Fibroblast of the aortic adventitia (primary cell): Measurements from ENCODE around the gene SPATA18. TPM values are rescaled to one million over a fixed set of nuclear protein-coding genes. Genes with fewer than 3 reads are reported as not detected.

Experiments
- DNase-seq: peaks from one replicate; pipeline ENCODE4 v3.0.0-alpha.2; 2010; ENCODE audit warnings: low read depth
- H3K4me3 ChIP-seq: 2 replicates; pipeline ENCODE4 v1.5.1; 2011; ENCODE audit warnings: low read depth, mild to moderate bottlenecking, control low read depth, low read length, moderate library complexity
- total RNA-seq: library from RNA; depleted of rRNA; stranded (reverse); fragments of >200 nt; gene quantifications from 2 replicates; pipeline ENCODE4 v1.2.3, GENCODE V29; 2012; ENCODE audit warnings: low replicate concordance
- TF ChIP-seq, protein P1 (sequence below): IDR thresholded peaks from 2 replicates; pipeline ENCODE4 v1.5.1; 2011; ENCODE audit warnings: mild to moderate bottlenecking, low read length, control low read depth, inconsistent platforms; ENCODE audit not compliant: insufficient read depth

The SPATA18 gene
- total RNA-seq, 1 donor, result 22.3 TPM

DNA sequence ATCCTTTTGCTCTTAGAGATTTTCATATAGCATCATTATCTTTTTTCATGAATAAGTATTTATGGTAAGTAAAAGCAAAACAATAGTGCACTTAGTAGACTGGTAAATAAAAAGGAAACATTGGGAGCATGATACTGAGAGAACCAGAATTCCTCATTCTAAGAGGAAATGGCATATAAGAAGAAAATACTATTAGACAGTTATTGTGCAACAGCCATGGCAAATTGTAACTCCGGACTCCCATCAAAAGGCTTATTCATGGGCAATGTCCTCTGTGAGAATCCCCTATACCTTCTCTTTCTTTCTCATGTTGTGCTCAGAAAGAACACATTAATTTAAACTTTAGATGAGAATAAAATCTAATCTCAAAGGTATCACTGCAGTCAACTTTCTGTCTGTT, 42.4 kb downstream of the SPATA18 start:
- TF ChIP-seq, protein P1, sequence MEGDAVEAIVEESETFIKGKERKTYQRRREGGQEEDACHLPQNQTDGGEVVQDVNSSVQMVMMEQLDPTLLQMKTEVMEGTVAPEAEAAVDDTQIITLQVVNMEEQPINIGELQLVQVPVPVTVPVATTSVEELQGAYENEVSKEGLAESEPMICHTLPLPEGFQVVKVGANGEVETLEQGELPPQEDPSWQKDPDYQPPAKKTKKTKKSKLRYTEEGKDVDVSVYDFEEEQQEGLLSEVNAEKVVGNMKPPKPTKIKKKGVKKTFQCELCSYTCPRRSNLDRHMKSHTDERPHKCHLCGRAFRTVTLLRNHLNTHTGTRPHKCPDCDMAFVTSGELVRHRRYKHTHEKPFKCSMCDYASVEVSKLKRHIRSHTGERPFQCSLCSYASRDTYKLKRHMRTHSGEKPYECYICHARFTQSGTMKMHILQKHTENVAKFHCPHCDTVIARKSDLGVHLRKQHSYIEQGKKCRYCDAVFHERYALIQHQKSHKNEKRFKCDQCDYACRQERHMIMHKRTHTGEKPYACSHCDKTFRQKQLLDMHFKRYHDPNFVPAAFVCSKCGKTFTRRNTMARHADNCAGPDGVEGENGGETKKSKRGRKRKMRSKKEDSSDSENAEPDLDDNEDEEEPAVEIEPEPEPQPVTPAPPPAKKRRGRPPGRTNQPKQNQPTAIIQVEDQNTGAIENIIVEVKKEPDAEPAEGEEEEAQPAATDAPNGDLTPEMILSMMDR, result no peak
- DNase-seq, result no peak

DNA sequence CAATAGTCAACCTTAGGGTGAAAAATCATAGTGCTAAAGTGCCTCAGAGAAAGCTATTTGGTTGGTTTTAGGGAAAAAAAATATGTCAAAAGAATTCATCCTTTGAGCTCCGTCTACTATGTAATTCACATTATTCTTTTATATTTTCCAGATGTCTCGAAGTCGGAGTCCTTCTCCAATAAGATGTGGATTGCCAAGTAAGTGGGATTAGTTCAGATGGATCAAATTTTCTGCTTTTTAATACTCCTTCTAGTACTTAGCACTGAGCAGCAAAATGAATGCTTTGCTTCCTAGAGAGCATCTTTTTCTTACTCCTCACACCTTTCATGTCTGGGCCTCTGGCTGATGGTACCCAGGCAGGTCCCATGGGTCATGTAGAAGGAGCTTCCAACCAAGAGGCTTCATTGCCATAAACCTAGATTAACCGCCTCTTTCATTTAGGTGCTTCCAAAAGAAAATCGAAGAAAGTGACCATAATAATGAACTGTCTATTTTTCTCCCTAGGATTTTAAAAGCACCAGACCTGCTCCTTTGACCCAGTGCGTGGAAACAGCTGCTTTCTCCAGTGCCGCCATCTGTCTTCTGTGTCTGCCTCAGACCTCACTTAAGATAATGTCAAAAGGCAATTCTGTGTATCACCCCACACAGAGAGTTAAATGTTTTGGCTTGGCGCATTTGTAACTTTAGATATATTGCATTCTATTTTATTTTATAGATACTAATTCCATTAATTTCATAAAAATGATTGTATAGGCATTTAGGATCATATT, 43.5 kb downstream of the SPATA18 start:
- no peak for DNase-seq
- no peak overlapping the region for H3K4me3 ChIP-seq
- TF ChIP-seq, protein P1, result no peak

More for the DNA sequence above, 42.4 kb downstream of the SPATA18 start:
- no peak overlapping the region for H3K4me3 ChIP-seq

GRCh38 chr4:52095374-52095773, 44.3 kb downstream of the SPATA18 start:
- DNase-seq, result no peak
- H3K4me3 ChIP-seq, result no peak overlapping the region
- TF ChIP-seq, protein P1, result no peak

GRCh38 chr4:52096048-52096447, 44.9 kb downstream of the SPATA18 start:
- H3K4me3 ChIP-seq, result no peak overlapping the region
- TF ChIP-seq, protein P1, result no peak
- DNase-seq, result peak; percentile 48

- no peak for DNase-seq
- TF ChIP-seq, protein P1, result no peak
- H3K4me3 ChIP-seq, result no peak overlapping the region
These were observed 47.5 kb downstream of the SPATA18 start for GRCh38 chr4:52098618-52099017.

GRCh38 chr4:52099860-52100461, 48.9 kb downstream of the SPATA18 start:
- no peak overlapping the region for H3K4me3 ChIP-seq
- DNase-seq, result peak; percentile 84
- TF ChIP-seq, protein P1, result no peak
